Tibial nerve (tissue), 3 donors: ENCODE data around the gene NPRL2.

Experiments used
- POLR2A ChIP-seq, 2 donors: fragments of 450-650 bp; IDR thresholded peaks; one replicate each; pipeline ENCODE4 v1.6.1; 2017; ENCODE audit warnings: antibody characterized with exemption in 2 of 2, mild to moderate bottlenecking in 2 of 2, moderate library complexity in 2 of 2
- TF ChIP-seq, protein P1 (sequence below), 5 experiments: fragments of 200-600 bp in 3 of 5; fragments of 450-650 bp in 2 of 5; sonication (generic) in 3 of 5; IDR thresholded peaks; one replicate each; pipeline ENCODE4 v1.5.1; 2016 to 2019; ENCODE audit warnings: antibody characterized with exemption in 5 of 5, mild to moderate bottlenecking in 3 of 5, moderate library complexity in 2 of 5

DNA sequence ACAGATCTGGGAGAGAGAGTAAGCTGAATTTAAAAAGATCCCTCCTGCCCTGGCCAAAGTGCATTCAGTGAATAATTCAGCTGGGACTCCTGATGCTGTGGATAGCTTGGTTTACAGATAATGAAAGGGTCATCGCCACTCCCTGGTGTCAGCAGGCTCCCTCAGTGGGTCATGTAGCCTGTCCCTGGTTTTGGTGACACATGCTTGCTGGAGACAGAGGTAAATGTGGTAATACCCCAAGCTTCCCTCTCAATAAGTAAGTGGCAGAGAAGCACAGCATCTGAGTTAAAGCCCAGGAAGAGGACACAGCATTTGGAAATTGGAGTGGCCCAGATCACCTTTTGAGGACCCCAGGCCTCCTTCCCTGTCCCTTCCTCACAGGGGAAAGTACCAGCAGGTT is 6.9 kb upstream of the NPRL2 start:
- no peak for TF ChIP-seq POLR2A (IDR thresholded peaks at IDR 0.05)
- TF ChIP-seq, protein P1, sequence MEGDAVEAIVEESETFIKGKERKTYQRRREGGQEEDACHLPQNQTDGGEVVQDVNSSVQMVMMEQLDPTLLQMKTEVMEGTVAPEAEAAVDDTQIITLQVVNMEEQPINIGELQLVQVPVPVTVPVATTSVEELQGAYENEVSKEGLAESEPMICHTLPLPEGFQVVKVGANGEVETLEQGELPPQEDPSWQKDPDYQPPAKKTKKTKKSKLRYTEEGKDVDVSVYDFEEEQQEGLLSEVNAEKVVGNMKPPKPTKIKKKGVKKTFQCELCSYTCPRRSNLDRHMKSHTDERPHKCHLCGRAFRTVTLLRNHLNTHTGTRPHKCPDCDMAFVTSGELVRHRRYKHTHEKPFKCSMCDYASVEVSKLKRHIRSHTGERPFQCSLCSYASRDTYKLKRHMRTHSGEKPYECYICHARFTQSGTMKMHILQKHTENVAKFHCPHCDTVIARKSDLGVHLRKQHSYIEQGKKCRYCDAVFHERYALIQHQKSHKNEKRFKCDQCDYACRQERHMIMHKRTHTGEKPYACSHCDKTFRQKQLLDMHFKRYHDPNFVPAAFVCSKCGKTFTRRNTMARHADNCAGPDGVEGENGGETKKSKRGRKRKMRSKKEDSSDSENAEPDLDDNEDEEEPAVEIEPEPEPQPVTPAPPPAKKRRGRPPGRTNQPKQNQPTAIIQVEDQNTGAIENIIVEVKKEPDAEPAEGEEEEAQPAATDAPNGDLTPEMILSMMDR (IDR thresholded peaks at IDR 0.05): no peak
